T follicular helper cell (primary cell): ENCODE data around the gene GPR17.

Source experiments
- DNase-seq: peaks from one replicate; pipeline ENCODE4 v3.0.0-alpha.2; 2020; ENCODE audit warnings: low read depth

Gene GPR17

GRCh38 chr2:127690696-127691095 is 44.7 kb downstream of the GPR17 start:
- DNase-seq: no peak

GRCh38 chr2:127694986-127695385 is 49.0 kb downstream of the GPR17 start:
- no peak for DNase-seq

- DNase-seq: peak; percentile 12
These were observed 49.8 kb downstream of the GPR17 start for GRCh38 chr2:127695491-127696472.

GRCh38 chr2:127697482-127698180 is 51.7 kb downstream of the GPR17 start:
- DNase-seq: no peak

GRCh38 chr2:127698553-127699355 is 52.8 kb downstream of the GPR17 start:
- DNase-seq: no peak

- no peak for DNase-seq
These were observed 54.7 kb downstream of the GPR17 start for GRCh38 chr2:127700527-127701192.

GRCh38 chr2:127701193-127701650 is 55.3 kb downstream of the GPR17 start, which contains the start of gene SFT2D3:
Gene SFT2D3 (plus strand): TSS chr2:127701497. CDS start chr2:127701529, 32 bp downstream.
- DNase-seq: peak; percentile 80

- peak; percentile 70 for DNase-seq
These were observed 55.9 kb downstream of the GPR17 start for GRCh38 chr2:127701651-127702394.
